ENCODE measurements around the gene IGFBP5.

The IGFBP5 gene

DNA sequence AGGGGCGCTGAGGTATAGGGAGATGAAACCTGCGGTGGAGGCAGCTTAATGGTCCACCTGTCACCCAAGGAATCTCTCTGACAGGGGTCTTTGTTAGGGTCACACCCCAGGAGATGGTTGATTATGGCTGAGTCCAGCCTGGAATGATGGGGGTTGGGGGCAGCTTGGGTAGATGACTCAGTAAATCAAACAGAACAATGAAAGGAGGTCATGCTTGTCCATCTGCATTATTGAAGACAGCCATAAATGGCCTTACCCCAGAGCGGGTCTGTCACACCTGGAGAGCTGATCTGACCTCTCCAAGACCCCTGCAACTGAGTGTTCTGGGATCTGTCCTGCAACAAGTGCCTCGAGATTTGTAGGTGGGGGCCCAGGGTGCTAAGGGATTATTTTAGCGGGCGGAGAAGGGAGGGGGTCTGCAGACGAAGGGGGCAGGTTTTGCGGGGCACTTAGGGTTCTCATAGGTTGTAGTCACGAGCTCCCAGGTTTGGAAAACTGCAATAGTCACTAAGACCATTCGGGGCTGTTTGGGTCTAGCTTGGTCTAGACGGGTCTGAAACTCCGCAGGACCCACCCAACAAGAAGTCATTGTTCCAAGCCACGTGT, 62.9 kb downstream of the IGFBP5 start:
- no peak for FAIRE-seq
- no peak for DNase-seq (ENCODE audit: insufficient read length, low spot score)
- TF ChIP-seq, protein P1, sequence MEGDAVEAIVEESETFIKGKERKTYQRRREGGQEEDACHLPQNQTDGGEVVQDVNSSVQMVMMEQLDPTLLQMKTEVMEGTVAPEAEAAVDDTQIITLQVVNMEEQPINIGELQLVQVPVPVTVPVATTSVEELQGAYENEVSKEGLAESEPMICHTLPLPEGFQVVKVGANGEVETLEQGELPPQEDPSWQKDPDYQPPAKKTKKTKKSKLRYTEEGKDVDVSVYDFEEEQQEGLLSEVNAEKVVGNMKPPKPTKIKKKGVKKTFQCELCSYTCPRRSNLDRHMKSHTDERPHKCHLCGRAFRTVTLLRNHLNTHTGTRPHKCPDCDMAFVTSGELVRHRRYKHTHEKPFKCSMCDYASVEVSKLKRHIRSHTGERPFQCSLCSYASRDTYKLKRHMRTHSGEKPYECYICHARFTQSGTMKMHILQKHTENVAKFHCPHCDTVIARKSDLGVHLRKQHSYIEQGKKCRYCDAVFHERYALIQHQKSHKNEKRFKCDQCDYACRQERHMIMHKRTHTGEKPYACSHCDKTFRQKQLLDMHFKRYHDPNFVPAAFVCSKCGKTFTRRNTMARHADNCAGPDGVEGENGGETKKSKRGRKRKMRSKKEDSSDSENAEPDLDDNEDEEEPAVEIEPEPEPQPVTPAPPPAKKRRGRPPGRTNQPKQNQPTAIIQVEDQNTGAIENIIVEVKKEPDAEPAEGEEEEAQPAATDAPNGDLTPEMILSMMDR (IDR thresholded peaks at IDR 0.05; ENCODE audit: insufficient read depth, missing control alignments) = no peak

DNA sequence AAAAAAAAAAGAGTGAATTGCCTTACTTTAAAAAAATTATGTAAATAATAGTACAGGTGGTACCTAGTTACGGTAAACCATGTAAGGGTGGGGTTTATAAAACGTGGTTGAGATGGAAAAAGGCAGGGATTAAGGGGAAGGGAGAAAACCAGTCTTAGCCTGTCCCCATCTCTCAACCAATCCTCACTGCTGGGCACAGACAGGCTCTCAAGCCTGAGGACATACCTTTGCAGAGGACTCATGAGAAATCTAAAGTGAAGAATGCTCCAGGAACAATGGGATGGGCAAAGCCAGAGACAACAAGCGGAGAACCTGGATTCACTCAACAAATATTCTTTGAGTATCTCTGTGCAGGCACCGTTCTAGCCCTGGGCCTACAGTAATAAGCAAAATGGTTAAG, 65.6 kb downstream of the IGFBP5 start:
- DNase-seq (ENCODE audit: insufficient read length, low spot score) (no peak), FAIRE-seq (no peak)
- TF ChIP-seq, protein P1 (IDR thresholded peaks at IDR 0.05; ENCODE audit: insufficient read depth, missing control alignments) = no peak

DNA sequence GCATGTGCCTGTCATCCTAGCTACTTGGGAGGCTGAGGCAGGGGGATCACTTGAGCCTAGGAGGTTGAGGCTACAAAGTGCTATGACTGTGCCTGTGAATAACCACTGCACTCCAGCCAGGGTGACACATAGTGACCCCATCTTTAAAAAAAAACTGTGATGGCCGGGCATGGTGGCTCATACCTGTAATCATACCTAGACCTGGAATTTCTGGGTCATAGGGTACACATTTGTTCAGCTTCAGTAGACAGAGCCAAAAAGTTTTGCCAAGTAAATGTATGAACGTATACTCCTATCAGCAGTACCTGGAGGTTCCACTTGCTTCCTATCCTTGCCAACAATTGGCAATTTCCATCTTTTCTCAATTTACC, 68.5 kb downstream of the IGFBP5 start:
- TF ChIP-seq, protein P1 (IDR thresholded peaks at IDR 0.05; ENCODE audit: insufficient read depth, missing control alignments) = no peak
- FAIRE-seq (no peak), DNase-seq (ENCODE audit: insufficient read length, low spot score) (no peak)

DNA sequence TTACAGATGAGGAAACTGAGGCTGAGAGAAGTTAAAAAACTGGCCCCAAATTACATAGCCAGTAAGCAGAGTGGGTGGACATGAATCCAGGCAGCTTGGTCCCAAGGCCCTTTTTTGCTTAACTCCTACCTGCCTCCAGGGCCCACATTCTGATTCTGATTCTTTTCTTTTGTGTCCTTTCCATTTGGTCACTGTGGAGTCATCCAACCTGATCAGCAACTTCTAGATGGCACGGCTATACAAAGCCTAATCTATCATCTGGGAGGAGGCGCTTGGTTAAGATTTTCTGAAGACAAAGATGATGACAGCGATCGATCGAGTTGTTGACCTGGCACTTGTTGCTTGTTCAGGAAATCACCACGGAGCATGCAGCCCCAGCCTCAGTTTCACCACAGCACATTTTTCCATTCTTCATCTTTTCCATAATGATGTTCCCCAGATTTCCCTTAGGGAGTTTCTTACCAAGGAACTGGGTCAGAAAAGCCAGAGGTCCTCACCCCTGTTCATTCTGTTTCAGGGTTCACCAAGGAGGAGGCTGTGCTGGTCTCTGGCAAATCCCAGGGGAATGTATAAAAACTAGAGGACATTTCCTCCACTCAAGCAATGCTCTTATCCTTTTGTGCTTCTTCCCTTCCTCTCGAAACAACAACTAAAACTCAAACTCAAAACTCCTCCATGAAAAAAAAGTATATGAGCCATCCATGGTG, 69.0 kb downstream of the IGFBP5 start:
- DNase-seq (ENCODE audit: insufficient read length, low spot score) (no peak), FAIRE-seq (no peak)
- TF ChIP-seq, protein P1 (IDR thresholded peaks at IDR 0.05; ENCODE audit: insufficient read depth, missing control alignments) = no peak

DNA sequence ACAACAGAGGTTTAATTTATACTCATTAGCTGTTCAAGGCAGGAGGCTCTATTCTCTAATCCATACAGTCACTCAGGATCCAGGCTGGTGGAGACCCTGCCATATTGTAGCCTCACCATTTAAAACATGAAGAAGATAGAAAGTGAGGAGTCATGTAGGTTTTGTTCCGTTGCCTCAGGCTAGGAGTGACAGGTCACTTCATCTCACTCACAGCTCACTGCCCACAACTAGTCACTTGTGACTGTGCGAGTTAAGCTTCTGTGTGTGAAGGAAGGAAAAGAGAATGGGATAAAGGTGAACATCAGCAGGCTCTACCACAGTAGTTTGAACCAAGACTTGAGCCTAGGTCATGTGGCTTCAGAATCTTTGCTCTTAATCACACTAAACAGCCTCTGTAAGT, 71.1 kb downstream of the IGFBP5 start:
- TF ChIP-seq, protein P1 (IDR thresholded peaks at IDR 0.05; ENCODE audit: insufficient read depth, missing control alignments) = no peak
- FAIRE-seq = no peak

DNA sequence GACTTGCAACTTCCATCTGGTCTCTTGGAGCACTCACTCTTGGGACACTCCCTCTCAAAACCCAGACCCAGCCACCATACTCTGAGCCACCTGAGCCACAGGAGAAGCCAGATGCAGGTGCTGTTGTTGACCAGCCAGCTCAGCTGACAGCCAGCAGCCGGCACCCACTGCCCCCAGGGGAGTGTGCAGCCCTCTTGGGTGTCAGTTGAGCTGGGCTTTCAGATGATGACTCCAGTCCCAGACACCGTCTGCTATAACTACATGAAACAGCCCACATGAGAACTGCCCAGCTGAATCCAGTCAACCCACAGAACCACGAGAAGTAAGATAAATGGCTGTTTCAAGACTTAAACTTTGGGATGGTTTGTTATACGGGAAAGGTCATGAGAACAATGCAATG, 72.8 kb downstream of the IGFBP5 start:
- DNase-seq (ENCODE audit: insufficient read length, low spot score) (no peak), FAIRE-seq (no peak)
- TF ChIP-seq, protein P1 (IDR thresholded peaks at IDR 0.05; ENCODE audit: insufficient read depth, missing control alignments) = no peak

More for the DNA sequence above, 71.1 kb downstream of the IGFBP5 start:
- DNase-seq (ENCODE audit: insufficient read length, low spot score) = no peak

Measured in D721Med (cell line).